Measurements from ENCODE around the gene ITPR2.
"Not testable (repeated sequence)": the region's sequence is repeated elsewhere in the genome, so short reads cannot be mapped to it uniquely, and the experiment has no call there.

ITPR2 gene

GRCh38 chr12:26832822-26833742 is at the start of gene ITPR2:
TSS of gene ITPR2 (minus strand) at chr12:26833194. CDS start at chr12:26832781, 413 bp downstream.
- DNase-seq (ENCODE audit: low read depth) = peak; percentile 68

DNA sequence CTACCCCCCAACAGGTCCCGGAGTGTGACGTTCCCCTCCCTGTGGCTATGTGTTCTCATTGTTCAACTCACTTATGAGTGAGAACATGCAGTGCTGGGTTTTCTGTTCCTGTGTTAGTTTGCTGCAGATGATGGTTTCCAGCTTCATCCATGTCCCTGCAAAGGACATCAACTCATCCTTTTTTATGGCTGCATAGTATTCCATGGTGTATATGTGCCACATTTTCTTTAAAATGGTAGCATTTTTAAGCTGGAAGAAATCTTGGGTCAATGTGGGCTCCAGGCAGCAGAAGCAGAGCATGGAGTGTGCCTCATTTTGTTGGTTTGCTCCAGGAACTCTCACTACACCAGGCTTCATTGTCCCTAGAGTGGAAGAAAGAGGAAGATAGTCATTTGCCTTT is 47.6 kb upstream of the ITPR2 start:
- DNase-seq (ENCODE audit: low read depth) = no peak

- DNase-seq (ENCODE audit: low read depth) = no peak
Measured at GRCh38 chr12:26878661-26879119, 45.7 kb upstream of the ITPR2 start.

GRCh38 chr12:26874501-26875296 is 41.7 kb upstream of the ITPR2 start:
- DNase-seq (ENCODE audit: low read depth) = no peak

DNA sequence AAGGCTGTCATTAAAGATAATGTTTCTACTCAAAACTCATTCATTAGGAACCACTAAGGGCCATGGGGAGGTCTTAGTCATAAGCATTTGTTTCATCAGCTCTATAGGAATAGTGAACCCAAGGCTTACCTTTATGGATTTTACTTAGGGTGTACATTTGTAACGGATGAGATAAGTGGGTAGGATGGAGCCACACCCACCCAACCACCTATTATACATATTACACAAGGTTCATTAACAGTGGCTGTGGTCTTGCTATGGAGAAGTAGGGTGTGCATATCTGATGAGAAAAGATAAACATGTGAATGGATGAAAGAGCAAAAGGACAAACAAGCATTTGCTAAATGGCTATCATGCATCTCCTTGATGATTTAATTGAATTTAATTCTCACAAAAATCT is 39.6 kb upstream of the ITPR2 start:
- DNase-seq (ENCODE audit: low read depth) = no peak

DNA sequence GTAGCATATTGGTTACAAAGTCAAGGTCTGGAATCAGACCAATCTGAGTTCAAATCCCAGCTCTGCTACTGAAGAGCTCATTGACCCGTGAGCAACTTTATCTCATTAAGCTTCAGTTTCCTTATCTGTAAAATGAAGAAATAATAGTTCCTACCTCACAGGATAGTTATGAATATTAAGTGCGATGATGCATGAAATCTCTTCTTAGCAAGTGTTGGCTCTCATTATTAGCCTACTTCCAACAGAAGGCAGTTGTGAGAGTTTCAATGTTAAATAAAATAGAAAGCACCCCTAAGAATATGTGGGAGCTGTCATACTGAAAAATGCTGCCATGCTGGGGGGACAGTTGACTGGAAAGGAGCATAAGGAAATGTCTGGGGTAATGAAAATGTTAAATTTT is 39.0 kb upstream of the ITPR2 start:
- DNase-seq (ENCODE audit: low read depth) = no peak

DNA sequence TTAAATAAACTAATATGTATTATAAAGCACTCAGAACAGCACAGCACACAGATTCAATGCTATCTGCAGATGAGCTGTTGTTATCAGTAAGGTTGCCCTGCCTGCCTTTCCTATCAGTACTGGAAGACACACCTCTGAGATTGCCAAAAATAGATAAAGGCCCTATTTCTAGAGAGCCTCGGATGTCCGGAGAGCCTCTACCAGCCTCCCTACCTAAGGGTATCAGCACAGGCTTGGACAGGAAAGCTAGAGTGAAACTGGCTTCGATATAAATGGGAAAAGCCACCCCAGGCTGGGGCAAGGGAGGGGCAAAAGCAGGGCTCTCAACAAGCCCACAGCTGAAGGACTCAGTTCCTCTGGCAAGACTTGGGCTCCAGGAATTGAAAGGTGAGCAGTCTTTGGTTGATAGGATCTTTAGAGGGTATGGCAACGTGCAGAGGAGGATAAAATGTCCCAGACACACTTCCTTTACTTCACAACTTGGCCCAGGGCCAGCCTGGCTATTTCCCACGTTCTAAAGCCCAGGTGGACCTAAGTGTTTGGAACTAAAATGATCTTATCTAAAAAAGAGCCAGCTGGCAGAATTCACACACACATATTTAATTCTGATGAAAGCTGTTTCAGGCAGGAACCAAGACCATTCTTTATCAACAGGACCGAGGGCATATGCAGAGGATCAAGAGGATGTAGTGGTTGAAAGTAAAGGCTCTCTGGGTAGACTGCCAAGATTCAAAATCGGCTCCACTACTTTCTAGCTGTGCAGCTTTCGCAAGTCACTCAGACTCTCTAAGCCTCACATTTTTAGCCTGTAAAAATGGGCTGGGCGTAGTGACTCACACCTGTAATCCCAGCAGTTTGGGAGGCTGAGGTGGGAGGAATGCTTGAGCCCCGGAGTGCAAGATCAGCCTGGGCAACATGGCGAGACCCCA is 37.8 kb upstream of the ITPR2 start:
- no peak for DNase-seq (ENCODE audit: low read depth)

GRCh38 chr12:26869908-26870459 is 37.0 kb upstream of the ITPR2 start:
- no peak for DNase-seq (ENCODE audit: low read depth)

- no peak for DNase-seq (ENCODE audit: low read depth)
Measured at GRCh38 chr12:26869104-26869494, 36.1 kb upstream of the ITPR2 start.

DNA sequence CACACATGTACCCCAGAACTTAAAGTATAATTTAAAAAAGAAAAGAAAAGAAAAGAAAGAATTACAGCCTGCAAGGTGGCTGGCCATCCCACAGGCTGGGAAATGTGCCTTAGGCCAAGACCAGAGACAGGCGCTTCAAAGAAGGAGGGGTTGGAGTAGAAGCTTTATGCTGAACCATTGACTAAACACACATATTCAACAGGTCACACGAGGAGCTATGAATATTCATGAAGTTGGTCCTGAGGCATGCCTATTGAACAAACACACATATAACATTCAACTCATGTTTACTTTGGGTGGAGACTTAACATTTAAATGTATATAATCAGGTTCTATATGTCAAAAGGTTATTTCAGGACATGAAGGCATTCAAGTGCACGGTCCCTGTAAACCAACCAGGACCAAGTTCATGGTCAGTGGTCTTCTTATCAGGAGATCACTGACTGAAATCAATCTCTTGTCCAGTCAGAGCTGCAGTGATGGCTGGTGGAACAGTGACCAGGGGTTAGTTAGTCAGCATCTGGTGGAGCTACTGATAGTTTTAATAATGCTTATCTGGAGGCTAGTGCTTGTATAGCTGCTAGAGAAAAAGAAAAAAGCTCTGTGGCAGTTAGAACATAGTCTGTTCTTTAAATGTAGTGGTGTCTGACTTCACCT is 35.6 kb upstream of the ITPR2 start:
- DNase-seq (ENCODE audit: low read depth) = no peak

GRCh38 chr12:26867080-26867479 is 34.1 kb upstream of the ITPR2 start:
- DNase-seq (ENCODE audit: low read depth) = no peak

- no peak for DNase-seq (ENCODE audit: low read depth)
Measured at GRCh38 chr12:26863515-26863914, 30.5 kb upstream of the ITPR2 start.

GRCh38 chr12:26862787-26863186 is 29.8 kb upstream of the ITPR2 start:
- DNase-seq (ENCODE audit: low read depth) = not testable (repeated sequence)

- no peak for DNase-seq (ENCODE audit: low read depth)
Measured at GRCh38 chr12:26861690-26862089, 28.7 kb upstream of the ITPR2 start.

DNA sequence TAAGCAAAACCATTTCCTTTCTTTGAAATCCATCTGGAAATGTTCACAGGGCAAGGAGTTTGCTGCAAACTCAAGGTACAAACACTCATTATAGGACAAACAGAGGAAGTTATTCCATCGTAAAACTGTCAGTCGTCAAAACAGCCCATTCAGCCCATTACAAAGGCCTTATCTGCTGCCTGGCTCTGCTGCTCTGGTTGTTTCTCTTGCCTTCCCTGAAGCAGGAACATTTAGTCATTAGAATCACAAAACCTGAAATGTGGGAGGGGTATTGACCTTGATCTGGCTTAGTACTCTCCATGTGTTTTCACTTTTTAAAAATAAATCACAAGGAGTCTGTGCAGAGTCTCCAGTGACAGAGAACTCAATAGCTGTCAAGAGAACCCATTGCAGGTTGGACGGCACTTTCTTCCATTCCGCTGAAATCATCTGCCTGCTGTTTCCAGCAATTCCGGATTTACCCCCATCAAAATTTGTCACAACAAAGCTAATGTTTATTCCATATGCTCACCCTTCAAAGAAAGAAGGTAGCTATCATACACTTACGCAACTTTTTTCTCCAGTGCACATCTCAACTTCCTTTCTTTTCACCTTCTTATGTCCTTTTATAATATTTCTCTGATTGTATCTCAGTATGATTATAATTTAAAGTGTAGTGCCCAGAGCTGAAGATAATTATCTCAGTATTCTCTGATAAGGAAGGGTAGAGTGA is 24.6 kb upstream of the ITPR2 start:
- no peak for DNase-seq (ENCODE audit: low read depth)

- DNase-seq (ENCODE audit: low read depth) = no peak
Measured at GRCh38 chr12:26855337-26855736, 22.3 kb upstream of the ITPR2 start.

- DNase-seq (ENCODE audit: low read depth) = no peak
Measured at GRCh38 chr12:26854031-26854390, 21.0 kb upstream of the ITPR2 start.

- DNase-seq (ENCODE audit: low read depth) = no peak
Measured at GRCh38 chr12:26853303-26854030, 20.5 kb upstream of the ITPR2 start.

DNA sequence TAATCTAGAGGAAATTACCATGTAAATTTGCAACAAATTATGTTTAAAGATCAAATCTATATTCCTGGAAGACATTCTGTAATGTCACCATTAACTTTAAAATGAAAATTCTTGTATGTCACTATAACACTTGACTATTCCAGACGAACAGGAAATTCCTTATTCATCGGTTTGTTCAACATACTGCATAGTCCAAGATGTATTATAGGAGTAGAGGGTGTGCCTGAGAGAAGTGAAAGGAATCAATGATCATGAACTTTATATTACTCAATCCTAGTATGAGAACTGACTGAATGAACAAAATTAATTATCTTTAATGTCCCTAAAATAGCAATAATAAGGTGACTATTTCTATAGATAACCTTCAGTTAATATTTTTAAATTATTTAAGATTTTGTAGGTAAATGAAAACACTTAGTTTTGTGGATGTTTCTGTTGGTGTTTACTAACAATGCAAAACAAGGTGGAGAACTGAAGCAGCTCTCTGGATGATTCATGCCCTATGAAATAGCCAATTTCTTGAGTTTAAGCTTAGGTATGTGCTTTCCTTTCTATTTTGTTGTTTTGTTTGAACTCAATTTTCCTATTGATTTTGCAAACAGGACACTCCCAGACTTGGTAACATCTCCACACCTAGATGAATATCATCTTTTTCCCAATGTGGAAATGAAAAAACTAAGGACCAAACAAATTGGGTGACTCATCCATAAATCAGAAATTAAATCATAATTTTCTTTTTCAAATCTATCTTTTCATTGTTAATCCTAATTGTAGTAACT is 18.2 kb upstream of the ITPR2 start:
- no peak for DNase-seq (ENCODE audit: low read depth)

Data from CMK (cell line).